NCI-H1417 treated with DMSO at 0.1 percent for 48 hours (cell line): ENCODE data around the gene KCNT1.

ENCODE experiments used
- DNase-seq: peaks from one replicate; lab custom pipeline; 2025; lab: John Stamatoyannopoulos, UW

Gene KCNT1

GRCh38 chr9:135699440-135699839, 2.5 kb upstream of the KCNT1 start, which contains the start of gene SOHLH1:
TSS of gene SOHLH1 (minus strand) at chr9:135699481. CDS start at chr9:135699467, 14 bp downstream.
- no peak for DNase-seq

GRCh38 chr9:135700525-135700924, 1.5 kb upstream of the KCNT1 start:
- no peak for DNase-seq

- no peak for DNase-seq
Measured at GRCh38 chr9:135701067-135701958, 672 bp upstream of the KCNT1 start.

GRCh38 chr9:135703726-135704125, 1.7 kb downstream of the KCNT1 start:
- no peak for DNase-seq

DNA sequence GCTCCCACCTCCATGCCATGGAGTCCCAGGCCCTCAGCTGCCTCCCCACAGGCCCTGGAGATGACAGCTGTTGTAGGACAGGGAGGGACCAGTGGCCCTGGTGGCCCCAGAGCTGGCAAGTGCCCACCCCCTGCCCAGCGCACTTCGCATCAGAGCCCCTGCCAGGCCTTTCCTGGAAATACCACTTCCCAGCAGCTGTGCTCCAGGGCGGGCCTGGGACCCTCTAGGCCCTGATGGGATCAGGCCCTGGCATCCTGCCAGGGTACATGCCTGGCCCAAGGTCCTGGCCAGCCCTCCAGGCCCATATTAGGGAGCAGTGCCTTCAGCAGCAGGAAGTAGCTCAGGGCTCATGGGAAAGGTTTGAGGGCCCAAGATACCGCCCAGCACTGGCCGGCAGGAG, 2.5 kb downstream of the KCNT1 start:
- no peak for DNase-seq

DNA sequence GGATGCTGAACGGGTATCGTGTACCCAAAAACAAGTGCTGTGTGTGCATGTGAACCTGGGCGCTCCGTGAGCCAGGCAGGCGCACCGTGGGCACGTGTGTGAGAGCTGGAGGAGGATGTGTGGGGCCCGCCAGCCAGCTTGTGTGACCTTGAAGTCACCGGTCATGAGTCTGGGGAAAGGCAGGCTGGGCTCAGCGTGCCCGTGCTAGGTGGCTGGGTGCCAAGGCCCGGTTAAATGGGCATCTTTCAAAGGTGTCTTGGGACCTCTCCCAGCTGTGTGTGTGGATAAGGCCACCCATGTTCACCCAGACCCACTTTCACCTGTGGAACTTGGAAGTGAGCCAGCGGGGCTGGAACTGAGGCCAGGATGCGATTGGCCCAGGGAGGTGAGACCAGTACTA, 3.4 kb downstream of the KCNT1 start:
- no peak for DNase-seq

DNA sequence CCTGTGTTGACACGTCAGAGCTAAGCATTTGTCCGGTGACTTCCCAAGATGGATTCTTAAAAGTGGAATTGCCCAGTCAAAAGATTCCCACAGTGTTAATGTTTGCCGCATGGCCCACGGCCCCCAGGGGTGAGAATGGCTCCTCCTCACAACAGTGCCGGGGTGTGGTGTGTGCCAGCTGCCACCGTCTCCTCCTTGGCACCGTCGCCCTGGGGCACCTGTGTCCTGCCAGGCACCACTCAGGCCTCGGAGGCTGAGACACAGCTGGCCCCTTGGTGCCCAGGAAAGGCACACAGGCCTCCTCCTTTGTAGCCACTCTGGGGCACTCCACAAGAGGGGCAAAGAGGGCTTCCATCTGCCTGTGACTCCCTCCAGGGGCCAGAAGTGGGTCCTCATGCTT, 4.3 kb downstream of the KCNT1 start:
- no peak for DNase-seq

- DNase-seq, result no peak
Measured at GRCh38 chr9:135707252-135708138, 5.5 kb downstream of the KCNT1 start.

DNA sequence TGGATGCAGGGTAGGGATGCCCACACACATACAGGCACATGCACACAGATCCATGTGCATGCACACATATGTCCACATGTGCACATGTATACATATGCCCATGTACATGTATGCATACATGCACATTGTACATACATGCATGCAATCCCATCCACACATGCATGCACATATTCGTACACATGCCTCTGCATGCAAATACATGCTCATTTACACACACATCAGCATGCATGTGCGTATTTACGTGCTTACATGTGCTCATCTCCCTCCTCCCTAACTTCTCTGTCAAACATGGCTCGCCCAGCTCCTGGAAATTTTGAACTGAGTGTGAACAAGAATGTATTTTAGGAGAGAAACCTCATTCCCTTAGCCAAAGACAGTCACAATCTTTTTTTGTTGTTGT, 6.2 kb downstream of the KCNT1 start:
- DNase-seq, result no peak

DNA sequence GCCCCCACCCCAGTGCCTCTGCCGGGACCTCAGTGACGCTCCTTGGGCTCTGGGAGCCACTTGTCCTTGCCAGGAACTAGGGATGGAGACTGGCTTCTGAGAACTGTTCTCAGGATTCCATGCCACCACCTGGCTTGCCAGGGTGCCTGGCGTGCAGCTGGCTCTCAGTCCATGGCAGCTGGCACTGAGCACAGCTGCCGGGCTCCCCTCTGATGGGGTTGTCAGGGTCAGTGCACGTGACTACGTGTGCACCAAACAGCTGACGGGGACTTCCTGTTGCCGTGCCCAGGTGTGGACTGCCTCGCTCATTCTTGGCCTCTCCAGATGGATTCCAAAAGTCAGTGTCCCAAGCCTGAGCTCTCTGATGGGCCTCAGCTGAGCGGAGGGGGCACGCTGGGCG, 9.4 kb downstream of the KCNT1 start:
- no peak for DNase-seq

DNA sequence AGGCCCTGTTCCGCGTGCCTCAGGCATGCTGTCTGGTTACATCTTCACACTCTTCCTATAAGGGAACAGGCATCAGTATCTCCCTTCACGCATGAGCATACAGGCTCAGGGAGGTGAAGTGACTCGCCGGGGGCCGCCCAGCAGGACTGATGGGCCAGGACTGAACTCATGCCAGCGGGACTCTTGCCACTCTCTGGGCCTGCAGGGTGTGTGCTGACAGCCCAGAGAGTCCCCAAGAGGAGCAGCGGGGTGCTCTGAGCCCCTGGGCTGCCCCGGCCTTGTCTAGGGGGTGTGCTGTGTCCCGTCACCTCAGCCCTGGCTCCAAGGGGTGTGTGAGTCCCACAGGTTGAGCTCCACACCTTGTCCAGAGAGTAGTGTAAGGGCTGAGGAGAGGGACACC, 9.9 kb downstream of the KCNT1 start:
- no peak for DNase-seq

DNA sequence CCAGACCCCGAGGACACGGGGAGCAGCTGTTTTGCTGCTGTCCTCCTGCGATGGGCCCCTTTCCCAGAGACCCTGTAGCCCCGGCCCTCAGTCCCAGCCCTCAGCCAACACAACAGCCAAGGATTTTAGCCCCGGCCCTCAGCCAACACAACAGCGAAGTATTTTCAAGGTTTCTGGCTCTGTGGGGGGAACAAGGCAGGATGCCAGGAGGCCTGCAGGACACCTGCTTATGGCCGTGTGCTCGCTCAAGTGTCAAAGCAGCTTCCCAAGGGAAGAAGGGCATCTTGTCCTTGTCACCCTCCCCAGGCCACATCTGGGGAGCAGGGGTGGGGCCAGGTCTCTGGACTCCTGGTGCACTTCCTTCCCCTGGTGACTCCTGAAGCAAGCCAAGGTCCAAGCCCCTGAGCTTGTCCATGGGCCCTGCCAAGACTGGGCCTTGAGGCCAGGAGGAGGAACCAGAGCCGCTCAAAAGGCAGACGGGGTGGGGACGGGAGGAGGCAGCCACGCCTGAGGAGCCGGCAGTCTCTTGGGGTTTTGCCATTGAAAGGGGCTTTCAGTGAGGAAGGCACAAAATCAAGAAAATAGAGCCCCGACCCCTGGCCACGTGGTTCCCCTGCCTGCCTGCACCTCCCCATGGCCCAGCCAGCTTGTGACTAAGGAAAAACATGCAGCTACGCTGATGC, 10.8 kb downstream of the KCNT1 start:
- no peak for DNase-seq

GRCh38 chr9:135714242-135715055, 12.5 kb downstream of the KCNT1 start:
- no peak for DNase-seq

DNA sequence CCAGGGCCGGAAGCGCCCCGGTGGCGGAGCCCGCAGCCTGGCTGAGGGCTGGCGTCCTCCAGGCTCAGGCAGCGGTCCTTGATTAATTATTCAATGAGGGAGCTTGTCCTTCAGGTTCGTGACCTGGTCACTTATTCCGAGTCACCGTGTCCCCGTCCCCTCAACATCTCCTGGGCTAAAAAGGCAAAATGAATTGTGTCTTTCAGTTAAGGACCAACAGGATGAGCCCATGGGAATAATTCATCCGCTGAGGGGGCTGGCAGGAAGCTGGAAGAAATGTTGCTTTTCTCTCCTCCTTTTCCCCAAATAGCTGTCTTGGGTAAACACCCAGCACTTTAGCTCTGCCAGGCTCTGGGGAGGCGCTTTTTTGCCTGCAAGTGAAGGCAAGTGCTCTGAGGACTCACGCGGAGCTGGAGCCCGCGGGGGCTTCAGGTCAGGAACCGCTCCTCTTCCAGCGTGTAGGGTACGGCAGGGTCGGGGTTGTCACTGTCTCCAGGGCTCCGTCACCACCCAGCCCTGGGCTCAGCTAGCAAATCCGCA, 13.1 kb downstream of the KCNT1 start:
- no peak for DNase-seq

- DNase-seq, result no peak
Measured at GRCh38 chr9:135716045-135716444, 14.1 kb downstream of the KCNT1 start.

- DNase-seq, result no peak
Measured at GRCh38 chr9:135717410-135717809, 15.4 kb downstream of the KCNT1 start.

GRCh38 chr9:135718616-135719015, 16.6 kb downstream of the KCNT1 start:
- no peak for DNase-seq

DNA sequence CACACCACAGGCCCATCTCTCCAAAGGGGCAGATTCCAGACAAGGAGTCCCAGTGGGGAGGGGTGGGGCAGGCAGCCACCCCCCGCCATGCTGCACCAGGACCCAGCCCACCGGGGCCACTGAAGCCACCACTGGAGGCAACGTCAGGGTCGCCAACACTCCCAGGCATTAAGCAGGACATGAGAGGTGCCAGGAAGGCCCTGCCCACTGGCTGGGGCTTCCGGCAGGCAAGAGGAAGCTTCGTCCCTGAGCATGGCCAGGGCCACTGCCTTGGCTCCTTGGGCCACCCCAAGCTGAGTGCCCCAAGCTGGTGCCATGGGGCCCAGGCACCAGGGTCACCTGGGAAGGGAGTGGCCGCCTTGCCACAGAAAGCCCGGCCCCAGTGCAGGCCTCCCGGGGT, 17.5 kb downstream of the KCNT1 start:
- DNase-seq, result no peak

GRCh38 chr9:135722365-135722764, 20.4 kb downstream of the KCNT1 start:
- no peak for DNase-seq

DNA sequence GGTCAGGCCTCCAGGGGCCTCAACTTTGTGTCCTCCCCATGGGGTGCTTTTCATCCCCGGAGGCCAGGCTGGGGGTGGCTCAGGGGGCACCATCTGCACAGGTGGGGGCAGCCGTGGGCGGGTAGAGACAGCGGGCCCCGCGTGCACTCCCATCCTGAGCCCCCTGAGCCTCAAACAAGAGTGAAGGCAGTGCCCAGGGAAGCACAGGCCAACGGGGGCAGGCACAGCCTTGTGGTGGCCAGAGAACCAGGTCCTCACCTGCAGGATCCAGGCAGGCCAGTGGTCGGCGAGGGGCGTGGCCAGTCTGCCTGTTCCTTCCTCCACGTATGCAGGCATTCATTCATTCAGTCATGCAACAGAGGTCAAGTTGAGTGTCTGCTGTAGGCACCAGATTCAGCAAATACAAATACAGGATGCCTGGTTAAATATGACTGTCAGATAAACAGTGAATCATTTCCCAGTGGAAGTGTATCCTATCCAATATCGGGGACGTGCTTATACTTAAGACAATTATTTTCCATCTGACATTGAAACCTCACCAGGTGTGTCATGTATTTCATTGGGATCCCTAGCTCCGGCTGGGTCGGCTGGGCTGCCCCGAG, 22.3 kb downstream of the KCNT1 start:
- DNase-seq, result no peak
